Loucy (cell line): ENCODE measurements around the gene NODAL.

ENCODE experiments used
- H2AFZ ChIP-seq: fragments of 200-600 bp; sonication (generic); 2 replicates; pipeline ENCODE4 v1.6.0; 2016; ENCODE audit warnings: antibody characterized with exemption, mild to moderate bottlenecking, low read length, moderate library complexity
- H3F3A ChIP-seq: fragments of 200-600 bp; 2 replicates; pipeline ENCODE4 v1.6.0; 2016; ENCODE audit warnings: antibody characterized with exemption, low read depth, mild to moderate bottlenecking
- H3K27me3 ChIP-seq: fragments of 200-600 bp; sonication (generic); 2 replicates; pipeline ENCODE4 v1.6.1; 2014; ENCODE audit warnings: low read length, mild to moderate bottlenecking; ENCODE audit not compliant: insufficient read depth, poor library complexity, severe bottlenecking
- H3K36me3 ChIP-seq: fragments of 200-600 bp; sonication (generic); 2 replicates; pipeline ENCODE4 v1.6.1; 2016; ENCODE audit warnings: low read length; ENCODE audit not compliant: insufficient read depth
- H3K4me1 ChIP-seq: fragments of 200-600 bp; sonication (generic); 2 replicates; pipeline ENCODE4 v1.5.1; 2014; ENCODE audit warnings: low read length, mild to moderate bottlenecking; ENCODE audit not compliant: insufficient read depth, poor library complexity, severe bottlenecking
- H3K4me2 ChIP-seq: fragments of 200-600 bp; sonication (generic); 2 replicates; pipeline ENCODE4 v1.6.0; 2014; ENCODE audit warnings: antibody characterized with exemption, low read length, low read depth, mild to moderate bottlenecking; ENCODE audit not compliant: poor library complexity, severe bottlenecking
- H3K4me3 ChIP-seq: fragments of 200-600 bp; sonication (generic); 2 replicates; pipeline ENCODE4 v1.5.1; 2014; ENCODE audit warnings: low read length, mild to moderate bottlenecking, mixed read lengths; ENCODE audit not compliant: poor library complexity, severe bottlenecking
- H3K79me2 ChIP-seq: fragments of 200-600 bp; sonication (generic); 2 replicates; pipeline ENCODE4 v1.6.1; 2014; ENCODE audit warnings: low read length; ENCODE audit not compliant: insufficient read depth
- H3K9ac ChIP-seq: fragments of 200-600 bp; sonication (generic); 2 replicates; pipeline ENCODE4 v1.6.0; 2014; ENCODE audit warnings: mild to moderate bottlenecking, low read depth, low read length, moderate library complexity; ENCODE audit not compliant: poor library complexity, severe bottlenecking
- H3K9me2 ChIP-seq: fragments of 200-600 bp; sonication (generic); replicated peaks from 2 replicates; pipeline ENCODE4 v1.6.1; 2016; ENCODE audit warnings: low read depth, low read length, mixed read lengths
- H3K9me3 ChIP-seq: fragments of 200-600 bp; sonication (generic); 2 replicates; pipeline ENCODE4 v1.6.1; 2014; ENCODE audit warnings: mild to moderate bottlenecking, antibody characterized with exemption, low read length, low read depth; ENCODE audit not compliant: insufficient read depth
- H4K20me1 ChIP-seq: fragments of 200-600 bp; sonication (generic); 2 replicates; pipeline ENCODE4 v1.6.0; 2014; ENCODE audit warnings: antibody characterized with exemption, low read length, mild to moderate bottlenecking; ENCODE audit not compliant: insufficient read depth, poor library complexity, severe bottlenecking
- EZH2phosphoT487 ChIP-seq: fragments of 200-600 bp; IDR thresholded peaks from 2 replicates; pipeline ENCODE4 v1.6.1; 2018; ENCODE audit warnings: antibody characterized with exemption, mild to moderate bottlenecking, moderate library complexity, borderline replicate concordance
- TF ChIP-seq, protein P1 (sequence below): fragments of 200-600 bp; sonication (generic); conservative IDR thresholded peaks from 2 replicates; pipeline ENCODE4 v1.5.1; 2014; ENCODE audit warnings: mild to moderate bottlenecking, antibody characterized with exemption, low read length

The NODAL gene

DNA sequence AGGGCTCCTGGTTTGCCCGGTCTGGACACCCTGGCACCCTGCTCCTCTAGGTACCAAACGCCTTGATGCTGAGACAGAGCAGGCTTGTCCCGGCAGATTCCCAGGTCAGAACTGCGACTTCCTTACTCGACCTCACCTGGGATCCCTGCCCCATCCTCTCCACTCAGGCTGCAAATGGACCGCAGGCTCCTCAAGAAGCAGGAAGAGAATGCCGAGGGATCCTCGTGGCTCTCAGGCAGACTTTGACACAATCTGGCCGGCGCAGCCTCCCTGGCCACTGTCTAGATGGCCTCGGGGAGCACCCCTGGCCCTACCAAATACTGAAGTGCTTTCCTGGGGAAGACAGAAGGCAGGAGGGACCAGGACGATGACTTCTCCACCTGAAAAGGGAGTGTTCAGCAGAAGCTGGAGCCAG lies 421 bp upstream of the NODAL start:
- no peaks in the 10 kb centered on the region for H4K20me1 ChIP-seq
- TF ChIP-seq, protein P1, sequence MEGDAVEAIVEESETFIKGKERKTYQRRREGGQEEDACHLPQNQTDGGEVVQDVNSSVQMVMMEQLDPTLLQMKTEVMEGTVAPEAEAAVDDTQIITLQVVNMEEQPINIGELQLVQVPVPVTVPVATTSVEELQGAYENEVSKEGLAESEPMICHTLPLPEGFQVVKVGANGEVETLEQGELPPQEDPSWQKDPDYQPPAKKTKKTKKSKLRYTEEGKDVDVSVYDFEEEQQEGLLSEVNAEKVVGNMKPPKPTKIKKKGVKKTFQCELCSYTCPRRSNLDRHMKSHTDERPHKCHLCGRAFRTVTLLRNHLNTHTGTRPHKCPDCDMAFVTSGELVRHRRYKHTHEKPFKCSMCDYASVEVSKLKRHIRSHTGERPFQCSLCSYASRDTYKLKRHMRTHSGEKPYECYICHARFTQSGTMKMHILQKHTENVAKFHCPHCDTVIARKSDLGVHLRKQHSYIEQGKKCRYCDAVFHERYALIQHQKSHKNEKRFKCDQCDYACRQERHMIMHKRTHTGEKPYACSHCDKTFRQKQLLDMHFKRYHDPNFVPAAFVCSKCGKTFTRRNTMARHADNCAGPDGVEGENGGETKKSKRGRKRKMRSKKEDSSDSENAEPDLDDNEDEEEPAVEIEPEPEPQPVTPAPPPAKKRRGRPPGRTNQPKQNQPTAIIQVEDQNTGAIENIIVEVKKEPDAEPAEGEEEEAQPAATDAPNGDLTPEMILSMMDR: no peak
- TF ChIP-seq EZH2phosphoT487: no peak
- no peaks in the 10 kb centered on the region for H3K27me3 ChIP-seq
- no peaks in the 10 kb centered on the region for H3K9me3 ChIP-seq
- no peak overlapping the region for H2AFZ ChIP-seq
- H3K4me3 ChIP-seq: no peak overlapping the region
- no peaks in the 10 kb centered on the region for H3F3A ChIP-seq
- H3K4me1 ChIP-seq: no peaks in the 10 kb centered on the region
- no peak overlapping the region for H3K4me2 ChIP-seq
- no peak overlapping the region for H3K9ac ChIP-seq
- H3K9me2 ChIP-seq: no peaks in the 10 kb centered on the region
- H3K36me3 ChIP-seq: no peaks in the 10 kb centered on the region
- H3K79me2 ChIP-seq: no peaks in the 10 kb centered on the region

DNA sequence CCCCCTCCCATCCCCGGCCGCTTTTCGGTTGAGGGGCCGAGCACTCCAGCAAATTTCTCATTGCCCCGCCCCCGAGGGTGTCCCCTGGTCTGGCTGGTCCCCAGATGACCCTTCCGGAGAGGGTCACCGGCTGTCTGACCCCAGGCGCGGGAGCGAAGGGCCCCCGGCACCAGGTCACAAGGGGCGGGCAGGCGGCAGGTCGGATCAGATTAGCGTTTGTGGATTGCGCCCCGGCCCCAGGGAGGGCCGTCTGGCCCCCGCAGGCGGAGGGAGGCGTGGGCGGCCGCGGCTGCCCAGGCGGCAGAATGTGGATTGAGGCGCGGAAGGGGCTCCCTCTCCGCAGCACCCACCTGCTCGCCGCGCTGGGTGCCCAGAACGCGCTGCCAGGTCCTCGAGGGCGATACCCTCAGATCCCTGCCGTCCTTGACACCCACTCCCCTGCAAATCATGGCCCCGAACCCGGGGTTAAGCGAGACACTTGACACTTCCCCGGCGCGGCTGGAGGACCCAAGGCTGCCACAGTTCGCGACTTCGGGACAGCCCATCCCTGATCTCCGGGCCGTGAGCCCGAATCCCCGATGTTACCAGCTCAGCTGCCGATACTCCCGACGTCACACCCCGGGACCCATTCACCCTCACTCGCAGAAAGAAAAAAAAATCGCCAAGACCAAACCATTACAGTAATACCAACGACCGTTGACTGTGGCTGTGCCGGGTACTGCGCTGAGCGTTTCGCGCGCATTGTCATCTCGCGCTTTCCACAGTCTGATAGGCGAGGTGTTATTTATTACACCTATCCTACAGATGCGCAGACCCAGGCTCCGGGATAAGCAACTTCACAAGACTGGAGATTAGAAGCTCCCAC lies 953 bp downstream of the NODAL start:
- Histone ChIP-seq H3K4me1 (no peaks in the 10 kb centered on the region), H3K36me3 (no peaks in the 10 kb centered on the region), H3K27me3 (no peaks in the 10 kb centered on the region), H3F3A (no peaks in the 10 kb centered on the region), H3K79me2 (no peaks in the 10 kb centered on the region), H3K9me3 (no peaks in the 10 kb centered on the region), H3K9me2 (no peaks in the 10 kb centered on the region), H3K9ac (no peak overlapping the region), H2AFZ (no peak overlapping the region), H3K4me2 (no peak overlapping the region), H3K4me3 (no peak overlapping the region), H4K20me1 (no peaks in the 10 kb centered on the region)
- TF ChIP-seq EZH2phosphoT487: no peak
- TF ChIP-seq, protein P1: no peak

DNA sequence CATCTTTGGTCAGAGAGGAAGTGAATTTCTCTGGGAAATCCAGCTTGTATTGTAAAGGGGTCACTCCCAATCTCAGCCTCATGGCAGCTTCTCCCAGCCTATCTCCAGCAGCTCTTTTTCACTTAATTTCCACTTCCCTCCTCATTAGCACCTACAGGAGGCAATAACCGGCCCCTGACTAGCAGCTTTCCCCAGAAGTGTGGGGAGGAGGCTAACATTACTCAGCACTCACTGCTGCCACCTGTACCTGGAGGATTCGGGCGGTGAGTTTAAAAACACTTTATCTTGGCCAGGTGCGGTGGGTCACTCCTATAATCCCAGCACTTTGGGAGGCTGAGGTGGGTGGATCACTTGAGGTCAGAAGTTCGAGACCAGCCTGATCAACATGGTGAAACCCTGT lies 3.8 kb downstream of the NODAL start:
- Histone ChIP-seq H3K9me3 (no peaks in the 10 kb centered on the region), H3K4me1 (no peaks in the 10 kb centered on the region), H3K4me3 (no peak overlapping the region), H3K79me2 (no peaks in the 10 kb centered on the region), H3K4me2 (no peak overlapping the region), H3K9ac (no peak overlapping the region), H4K20me1 (no peaks in the 10 kb centered on the region), H3K27me3 (no peaks in the 10 kb centered on the region), H3K36me3 (no peaks in the 10 kb centered on the region), H3K9me2 (no peaks in the 10 kb centered on the region), H2AFZ (no peak overlapping the region), H3F3A (no peaks in the 10 kb centered on the region)
- no peak for TF ChIP-seq EZH2phosphoT487
- TF ChIP-seq, protein P1: no peak
